ENCODE measurements around the gene TMTC1. TPM values are rescaled to one million over a fixed set of nuclear protein-coding genes. Genes with fewer than 3 reads are reported as not detected.

The TMTC1 gene
- total RNA-seq, 1 donor from 2014 or later: 16.1 TPM

DNA sequence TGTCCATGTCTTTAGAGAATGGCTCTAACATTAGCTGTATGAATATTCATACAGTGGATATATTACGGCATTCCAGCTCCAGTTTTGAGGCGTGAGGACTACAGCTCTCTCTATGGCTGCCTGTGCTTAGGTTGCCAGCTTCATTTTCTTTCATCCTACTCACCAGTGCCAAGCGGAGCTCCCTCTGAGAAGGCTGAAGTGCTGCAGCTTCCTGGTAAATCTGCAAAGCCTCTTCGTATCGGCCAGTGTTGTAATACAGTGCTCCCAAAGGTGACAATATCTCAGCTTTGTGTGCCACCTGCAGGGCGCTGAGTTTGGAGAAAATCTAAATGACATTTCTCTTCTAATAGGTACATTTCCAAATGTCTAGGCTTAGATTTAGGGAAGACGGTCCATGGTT, 266.5 kb downstream of the TMTC1 start:
- Histone ChIP-seq H4K20me1 (ENCODE audit: low read depth) (no peaks in the 10 kb centered on the region), H3K79me2 (ENCODE audit: low read depth) (no peaks in the 10 kb centered on the region), H3K36me3 (peaks cover 4% of the 10 kb centered on the region), H2AFZ (replicated peaks) (no peak overlapping the region), H3K4me1 (no peaks in the 10 kb centered on the region), H3K4me2 (no peak overlapping the region), H3K27me3 (no peaks in the 10 kb centered on the region), H3K9ac (no peak overlapping the region), H3K9me3 (ENCODE audit: low read depth) (no peaks in the 10 kb centered on the region), H3K27ac (no peak overlapping the region), H3F3A (ENCODE audit: low read depth) (no peaks in the 10 kb centered on the region), H3K4me3 (no peak overlapping the region)
- no peaks in the 10 kb centered on the region for H3K9me3 Mint-ChIP-seq
- DNase-seq (ENCODE audit: low spot score): no peak
- no peak overlapping the region for H3K4me3 Mint-ChIP-seq
- H3K36me3 Mint-ChIP-seq: peaks cover 11% of the 10 kb centered on the region
- no peak for TF ChIP-seq EZH2 (IDR thresholded peaks at IDR 0.05)
- TF ChIP-seq EZH2phosphoT487 (IDR thresholded peaks at IDR 0.05): no peak
- TF ChIP-seq, protein P1, sequence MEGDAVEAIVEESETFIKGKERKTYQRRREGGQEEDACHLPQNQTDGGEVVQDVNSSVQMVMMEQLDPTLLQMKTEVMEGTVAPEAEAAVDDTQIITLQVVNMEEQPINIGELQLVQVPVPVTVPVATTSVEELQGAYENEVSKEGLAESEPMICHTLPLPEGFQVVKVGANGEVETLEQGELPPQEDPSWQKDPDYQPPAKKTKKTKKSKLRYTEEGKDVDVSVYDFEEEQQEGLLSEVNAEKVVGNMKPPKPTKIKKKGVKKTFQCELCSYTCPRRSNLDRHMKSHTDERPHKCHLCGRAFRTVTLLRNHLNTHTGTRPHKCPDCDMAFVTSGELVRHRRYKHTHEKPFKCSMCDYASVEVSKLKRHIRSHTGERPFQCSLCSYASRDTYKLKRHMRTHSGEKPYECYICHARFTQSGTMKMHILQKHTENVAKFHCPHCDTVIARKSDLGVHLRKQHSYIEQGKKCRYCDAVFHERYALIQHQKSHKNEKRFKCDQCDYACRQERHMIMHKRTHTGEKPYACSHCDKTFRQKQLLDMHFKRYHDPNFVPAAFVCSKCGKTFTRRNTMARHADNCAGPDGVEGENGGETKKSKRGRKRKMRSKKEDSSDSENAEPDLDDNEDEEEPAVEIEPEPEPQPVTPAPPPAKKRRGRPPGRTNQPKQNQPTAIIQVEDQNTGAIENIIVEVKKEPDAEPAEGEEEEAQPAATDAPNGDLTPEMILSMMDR (IDR thresholded peaks at IDR 0.05): no peak
- H3K4me1 Mint-ChIP-seq: no peaks in the 10 kb centered on the region
- no peak overlapping the region for H3K27ac Mint-ChIP-seq
- no peaks in the 10 kb centered on the region for H3K27me3 Mint-ChIP-seq (ENCODE audit: insufficient read depth, low read depth)

DNA sequence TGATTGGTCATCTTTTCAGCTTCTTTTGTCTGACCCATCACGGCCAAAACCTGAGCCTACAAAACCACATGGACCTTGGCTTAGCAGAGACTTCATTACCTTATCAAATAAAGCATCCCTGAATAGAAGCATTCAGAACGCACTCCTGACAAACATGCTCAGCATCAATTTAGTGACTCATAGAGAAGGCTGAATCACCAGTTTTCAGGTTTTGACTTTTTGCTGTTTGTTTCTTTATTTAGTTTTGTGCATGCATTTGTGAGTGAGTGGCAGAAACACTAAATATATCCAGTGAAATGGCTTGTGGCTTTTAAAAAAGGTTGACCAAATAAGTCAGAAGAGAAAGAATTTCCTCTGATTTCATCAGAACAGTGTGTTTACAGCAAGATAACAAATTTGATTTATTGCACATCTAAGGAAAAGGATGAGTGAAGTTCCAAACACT, 267.3 kb downstream of the TMTC1 start:
- Histone ChIP-seq H3K4me2 (no peak overlapping the region), H3K27ac (no peak overlapping the region), H3F3A (ENCODE audit: low read depth) (no peaks in the 10 kb centered on the region), H3K4me3 (no peak overlapping the region), H4K20me1 (ENCODE audit: low read depth) (no peaks in the 10 kb centered on the region), H3K27me3 (no peaks in the 10 kb centered on the region), H3K4me1 (no peaks in the 10 kb centered on the region), H3K36me3 (peaks cover 4% of the 10 kb centered on the region), H3K9me3 (ENCODE audit: low read depth) (no peaks in the 10 kb centered on the region), H3K79me2 (ENCODE audit: low read depth) (no peaks in the 10 kb centered on the region), H2AFZ (replicated peaks) (no peak overlapping the region), H3K9ac (no peak overlapping the region)
- H3K27ac Mint-ChIP-seq: no peak overlapping the region
- H3K4me3 Mint-ChIP-seq: no peak overlapping the region
- no peaks in the 10 kb centered on the region for H3K9me3 Mint-ChIP-seq
- DNase-seq (ENCODE audit: low spot score): no peak
- no peaks in the 10 kb centered on the region for H3K4me1 Mint-ChIP-seq
- H3K27me3 Mint-ChIP-seq (ENCODE audit: insufficient read depth, low read depth): no peaks in the 10 kb centered on the region
- TF ChIP-seq, protein P1 (IDR thresholded peaks at IDR 0.05): no peak
- TF ChIP-seq EZH2phosphoT487 (IDR thresholded peaks at IDR 0.05) (no peak), EZH2 (IDR thresholded peaks at IDR 0.05) (no peak)
- peaks cover 11% of the 10 kb centered on the region for H3K36me3 Mint-ChIP-seq

DNA sequence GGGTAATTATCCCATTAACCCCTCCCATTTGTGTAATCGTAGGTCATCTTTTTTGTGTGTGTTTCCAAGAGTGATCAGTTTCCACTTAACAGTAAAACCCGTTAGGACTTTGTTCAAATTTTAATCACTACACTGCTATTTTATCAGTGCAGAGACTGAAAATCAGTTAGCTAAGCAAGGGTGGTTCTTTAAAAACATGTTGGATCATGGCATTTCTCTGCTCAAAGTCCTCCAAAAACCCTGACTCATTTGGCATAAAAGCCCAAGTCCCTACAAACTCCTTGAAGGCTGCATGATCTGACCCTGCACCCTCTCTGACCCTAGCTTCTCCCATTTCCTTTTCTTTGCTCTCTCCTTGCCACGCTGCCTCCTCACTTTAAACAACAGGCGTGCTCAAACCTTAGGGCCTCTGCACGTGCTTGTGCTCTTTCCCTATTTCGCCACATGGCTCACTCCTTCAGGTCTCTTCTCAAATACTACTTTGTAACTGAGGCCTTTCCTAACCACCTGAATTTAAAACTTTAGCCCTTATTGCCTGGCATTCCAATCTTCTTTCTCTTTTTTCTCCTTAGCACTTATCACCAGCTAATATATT, 273.1 kb downstream of the TMTC1 start:
- H3K36me3 Mint-ChIP-seq: peaks cover 10% of the 10 kb centered on the region
- no peak overlapping the region for H3K9ac ChIP-seq
- H4K20me1 ChIP-seq (ENCODE audit: low read depth): no peaks in the 10 kb centered on the region
- H3K4me3 Mint-ChIP-seq: no peak overlapping the region
- H3K27ac Mint-ChIP-seq: no peak overlapping the region
- H3K27me3 Mint-ChIP-seq (ENCODE audit: insufficient read depth, low read depth): no peaks in the 10 kb centered on the region
- H3K4me1 Mint-ChIP-seq: peaks cover 19% of the 10 kb centered on the region
- no peak overlapping the region for H3K4me2 ChIP-seq
- no peaks in the 10 kb centered on the region for H3K79me2 ChIP-seq (ENCODE audit: low read depth)
- H3K27ac ChIP-seq: no peak overlapping the region
- H3K9me3 Mint-ChIP-seq: no peaks in the 10 kb centered on the region
- H3K4me1 ChIP-seq: no peaks in the 10 kb centered on the region
- H3K9me3 ChIP-seq (ENCODE audit: low read depth): no peaks in the 10 kb centered on the region
- TF ChIP-seq, protein P1 (IDR thresholded peaks at IDR 0.05): no peak
- TF ChIP-seq EZH2 (IDR thresholded peaks at IDR 0.05) (no peak), EZH2phosphoT487 (IDR thresholded peaks at IDR 0.05) (no peak)
- H3F3A ChIP-seq (ENCODE audit: low read depth): no peaks in the 10 kb centered on the region
- H2AFZ ChIP-seq (replicated peaks): no peak overlapping the region
- H3K4me3 ChIP-seq: no peak overlapping the region
- DNase-seq (ENCODE audit: low spot score): no peak
- no peaks in the 10 kb centered on the region for H3K27me3 ChIP-seq
- H3K36me3 ChIP-seq: peaks cover 4% of the 10 kb centered on the region
